ENCODE measurements around the gene LILRA6. TPM values are rescaled to one million over a fixed set of nuclear protein-coding genes. Genes with fewer than 3 reads are reported as not detected.

The LILRA6 gene
- total RNA-seq = under 1 TPM; 0.19 to 0.33 TPM

DNA sequence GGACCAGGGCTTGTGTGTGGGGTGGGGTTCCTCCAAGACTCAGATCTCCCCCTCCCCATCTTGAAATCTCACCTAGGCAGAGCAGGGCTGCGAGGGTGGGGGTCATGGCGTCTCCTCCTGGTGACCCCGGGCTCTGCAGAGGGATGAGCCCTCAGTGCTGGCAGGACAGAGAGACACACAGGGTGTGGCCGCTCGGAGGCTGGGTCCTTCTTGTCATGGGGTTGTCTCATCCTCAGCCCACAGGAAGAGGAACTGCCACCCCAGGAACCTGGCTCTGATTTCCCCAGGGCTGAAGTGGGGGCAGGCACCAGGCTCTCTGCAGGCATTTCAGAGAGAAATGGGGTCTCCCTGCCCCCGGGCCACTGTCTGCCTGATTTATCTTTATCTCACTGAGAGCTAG is at the start of gene LILRA6:
LILRA6 (minus strand) TSS at position 145 of the 400 bp plus-strand sequence.

DNA sequence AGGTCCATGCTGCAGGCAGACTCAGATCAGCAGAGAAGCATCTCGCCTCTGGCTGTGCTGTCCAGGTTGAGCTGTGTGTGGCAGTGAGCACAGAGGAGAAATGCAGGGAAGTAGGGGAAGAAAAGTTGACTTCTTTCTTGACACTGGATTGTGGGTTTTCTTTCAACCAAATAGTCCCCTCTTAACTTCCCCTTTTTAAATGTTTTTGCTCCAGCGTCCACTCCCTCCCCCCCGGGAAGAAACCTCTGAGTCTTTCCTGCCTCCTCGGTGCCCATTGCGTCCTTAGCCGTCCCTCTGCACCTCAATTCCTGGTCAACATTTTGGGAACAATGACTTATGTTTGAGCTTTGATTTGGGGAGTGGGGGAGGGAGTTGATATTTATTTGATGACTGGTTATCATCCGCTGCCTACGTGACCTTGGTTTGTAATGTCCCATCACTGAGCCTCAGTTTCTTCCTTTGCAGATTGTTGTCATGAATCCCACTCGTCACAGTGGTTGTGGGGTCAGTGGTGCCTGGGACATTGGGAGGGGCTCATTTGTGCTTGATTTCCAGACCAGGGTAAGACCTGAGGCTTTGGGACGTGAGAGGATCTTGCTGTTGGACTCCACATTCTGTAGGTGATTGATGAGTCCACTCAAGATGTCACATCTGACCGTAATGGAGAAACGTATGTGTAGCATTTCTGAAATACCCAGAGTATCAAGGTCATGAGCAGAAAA is 38.6 kb upstream of the LILRA6 start, which contains the start of gene LILRB2:
LILRB2 (minus strand) TSS at position 104 of the 722 bp plus-strand sequence. CDS start 614 bp downstream, outside the sequence.

GRCh38 chr19:54257116-54257480 is 14.5 kb upstream of the LILRA6 start, which contains the start of gene LILRB5:
Gene LILRB5, minus strand, starts transcription at chr19:54257273. Its CDS starts 80 bp downstream, at chr19:54257193.

DNA sequence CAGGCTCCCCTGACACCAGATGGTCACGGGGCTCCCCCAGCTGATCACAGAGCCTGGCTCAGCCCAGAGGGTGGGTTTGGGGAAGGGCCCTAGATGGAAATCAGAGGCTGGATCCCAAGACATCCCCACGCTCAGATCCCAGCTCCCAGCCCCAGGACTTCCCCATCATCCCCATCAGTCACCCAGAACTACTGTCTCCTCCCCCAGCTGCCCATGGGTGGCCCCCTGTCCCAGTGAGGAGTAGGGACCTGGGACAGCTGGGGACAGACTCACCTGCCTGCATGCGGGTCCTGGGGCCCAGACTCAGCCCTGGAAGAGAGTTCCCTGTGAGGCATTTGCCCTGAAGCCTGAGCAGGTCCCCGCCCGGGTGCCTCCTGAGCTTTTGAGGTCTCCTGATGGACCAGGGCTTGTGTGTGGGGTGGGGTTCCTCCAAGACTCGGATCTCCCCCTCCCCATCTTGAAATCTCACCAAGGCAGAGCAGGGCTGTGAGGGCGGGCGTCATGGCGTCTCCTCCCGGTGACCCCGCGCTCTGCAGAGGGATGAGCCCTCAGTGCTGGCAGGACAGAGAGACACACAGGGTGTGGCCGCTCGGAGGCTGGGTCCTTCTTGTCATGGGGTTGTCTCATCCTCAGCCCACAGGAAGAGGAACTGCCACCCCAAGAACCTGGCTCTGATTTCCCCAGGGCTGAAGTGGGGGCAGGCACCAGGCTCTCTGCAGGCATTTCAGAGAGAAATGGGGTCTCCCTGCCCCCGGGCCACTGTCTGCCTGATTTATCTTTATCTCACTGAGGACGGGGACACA is 19.9 kb downstream of the LILRA6 start, which contains the start of gene LILRB3:
LILRB3 (minus strand) TSS at position 534 of the 803 bp plus-strand sequence; CDS start at position 503, 31 bp downstream.

DNA sequence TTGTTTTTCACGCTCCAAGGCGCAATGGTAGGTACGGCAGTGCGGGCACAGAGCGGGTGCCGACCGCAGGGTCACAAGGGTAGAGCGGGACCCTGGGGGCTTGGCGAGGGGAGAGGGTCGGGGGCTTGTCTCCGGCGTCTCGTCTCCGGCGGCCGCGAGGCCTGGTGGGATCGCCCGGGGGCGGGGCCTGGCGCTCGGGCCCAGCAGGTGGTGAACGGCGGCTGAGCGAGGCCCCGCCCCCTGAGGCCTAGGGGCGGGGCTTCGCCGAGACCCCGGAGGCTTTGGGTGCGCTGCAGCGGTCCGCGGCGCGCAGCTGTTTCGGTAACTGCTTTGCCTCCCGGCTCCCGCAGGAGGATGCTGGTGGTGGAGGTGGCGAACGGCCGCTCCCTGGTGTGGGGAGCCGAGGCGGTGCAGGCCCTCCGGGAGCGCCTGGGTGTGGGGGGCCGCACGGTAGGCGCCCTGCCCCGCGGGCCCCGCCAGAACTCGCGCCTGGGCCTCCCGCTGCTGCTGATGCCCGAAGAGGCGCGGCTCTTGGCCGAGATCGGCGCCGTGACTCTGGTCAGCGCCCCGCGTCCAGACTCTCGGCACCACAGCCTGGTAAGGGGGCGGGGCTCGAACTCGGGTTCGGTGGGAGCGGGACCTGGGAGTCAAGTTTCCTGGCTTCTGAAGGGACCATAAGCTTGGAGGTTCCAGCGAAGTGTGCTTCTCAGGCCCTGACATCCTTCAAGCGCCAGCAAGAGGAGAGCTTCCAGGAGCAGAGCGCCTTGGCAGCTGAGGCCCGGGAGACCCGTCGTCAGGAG is 51.4 kb downstream of the LILRA6 start, which contains the start of gene TSEN34:
TSEN34 (plus strand) TSS at position 298 of the 800 bp plus-strand sequence; CDS start at position 355, 57 bp downstream.

GRCh38 chr19:54189145-54189734 is 53.4 kb downstream of the LILRA6 start, which contains the start of gene MBOAT7:
Gene MBOAT7, minus strand, starts transcription at chr19:54189580. Its CDS starts 1,072 bp downstream, at chr19:54188508.

Small RNAs within 50 kb of the gene (microRNA-seq; reads per million reads assigned to microRNA genes)
- gene MIR4752 (ENCODE audit: borderline microRNAs expressed, borderline replicate concordance) = not detected

Other genes starting within 250 kb of the LILRA6 start
- not detected for gene VSTM1, start 178.9 kb downstream of the LILRA6 start, total RNA-seq
- not detected for gene TARM1, start 161.4 kb downstream of the LILRA6 start, total RNA-seq
- under 1 TPM in 1 of 2 experiments, not detected in 1; 0.23 TPM for gene OSCAR, start 142.0 kb downstream of the LILRA6 start, total RNA-seq
- 100 to 1,000 TPM; 121 TPM for gene NDUFA3, start 139.9 kb downstream of the LILRA6 start, total RNA-seq
- gene TFPT, start 127.1 kb downstream of the LILRA6 start, total RNA-seq = 10 to 100 TPM; 42.4 to 46.4 TPM
- 10 to 100 TPM; 63.1 to 68.3 TPM for gene PRPF31, start 127.0 kb downstream of the LILRA6 start, total RNA-seq
- 10 to 100 TPM; 59.2 to 65.5 TPM for gene CNOT3, start 105.0 kb downstream of the LILRA6 start, total RNA-seq
- gene LENG1, start 83.1 kb downstream of the LILRA6 start, total RNA-seq = 1 to 10 TPM; 8.6 to 8.8 TPM
- gene TMC4, start 69.6 kb downstream of the LILRA6 start, total RNA-seq = 1 to 10 TPM; 3.1 to 3.6 TPM
- gene MBOAT7, start 53.2 kb downstream of the LILRA6 start, total RNA-seq = 10 to 100 TPM; 46.0 to 46.9 TPM
- gene TSEN34, start 51.5 kb downstream of the LILRA6 start, total RNA-seq = 10 to 100 TPM in 1 of 2 experiments, 1 to 10 TPM in 1; 9.9 to 11.6 TPM
- 1,000 to 10,000 TPM; 1,383 to 1,428 TPM for gene RPS9, start 41.9 kb downstream of the LILRA6 start, total RNA-seq
- 1 to 10 TPM; 4.8 to 4.9 TPM for gene LILRB3, start 19.8 kb downstream of the LILRA6 start, total RNA-seq
- not detected for gene LILRB5, start 14.5 kb upstream of the LILRA6 start, total RNA-seq
- gene LILRB2, start 38.3 kb upstream of the LILRA6 start, total RNA-seq = not detected
- gene LILRA5, start 70.4 kb upstream of the LILRA6 start, total RNA-seq = not detected
- not detected for gene LILRA4, start 96.4 kb upstream of the LILRA6 start, total RNA-seq
- gene LAIR1, start 122.1 kb upstream of the LILRA6 start, total RNA-seq = 100 to 1,000 TPM in 1 of 2 experiments, 10 to 100 TPM in 1; 99.2 to 100 TPM
- gene TTYH1, start 172.7 kb upstream of the LILRA6 start, total RNA-seq = under 1 TPM; 0.58 to 0.91 TPM
- 100 to 1,000 TPM; 239 to 275 TPM for gene LENG8, start 206.4 kb upstream of the LILRA6 start, total RNA-seq
- 1 to 10 TPM; 6.3 to 7.4 TPM for gene LENG9, start 221.0 kb upstream of the LILRA6 start, total RNA-seq
- gene CDC42EP5, start 230.5 kb upstream of the LILRA6 start, total RNA-seq = not detected

All from activated naive CD4-positive, alpha-beta T cell treated with anti-CD3 and anti-CD28 coated beads, Interleukin-2, amount 10 ng/mL, durations not matched to agents 5 hours and 36 hours (primary cell).